SHP77 (cell line): Measurements from ENCODE around the gene RBM23.

Experiments
- DNase-seq, 2 experiments: peaks; one replicate each; lab custom pipeline; 2025; lab: John Stamatoyannopoulos, UW

RBM23 gene

GRCh38 chr14:22885975-22886374 lies 33.0 kb downstream of the RBM23 start:
- DNase-seq = no peak

GRCh38 chr14:22884738-22885523 lies 34.0 kb downstream of the RBM23 start:
- DNase-seq = no peak

DNA sequence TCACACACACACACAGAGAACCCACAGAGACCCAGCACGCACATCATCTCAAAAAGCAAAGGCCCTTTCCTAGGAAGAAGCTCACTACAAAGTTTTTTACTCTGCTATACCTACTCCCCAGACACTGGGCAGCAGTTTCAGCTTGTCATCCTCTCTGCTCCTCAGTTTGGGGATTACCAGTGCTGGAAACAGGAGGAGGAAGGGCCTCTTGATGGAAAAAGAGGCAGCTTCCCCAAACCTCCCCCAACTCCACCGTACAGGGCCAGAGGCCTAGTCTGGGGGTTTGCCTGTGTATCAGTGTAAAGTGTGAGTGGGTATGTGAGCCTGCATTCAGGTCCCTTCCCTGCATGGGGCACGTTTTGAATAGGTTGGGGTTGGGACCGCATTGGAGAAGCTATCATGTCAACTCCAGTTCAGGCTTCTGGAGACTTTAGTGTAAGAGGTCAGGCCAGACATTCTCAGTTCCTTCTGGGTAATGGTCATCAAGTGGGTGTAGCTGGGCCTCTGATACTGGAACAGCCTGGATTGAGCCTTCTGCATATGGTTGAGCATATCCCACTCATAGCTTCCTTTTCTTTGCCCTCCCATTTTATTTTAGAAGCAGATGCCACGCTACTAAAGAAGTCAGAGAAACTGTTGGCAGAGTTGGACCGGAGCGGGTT lies 34.7 kb downstream of the RBM23 start:
- no peak for DNase-seq

GRCh38 chr14:22883173-22883976 lies 35.6 kb downstream of the RBM23 start, which contains the start of gene REM2:
TSS of gene REM2 (plus strand) at chr14:22883222. CDS start at chr14:22883288, 66 bp downstream.
- DNase-seq = peak; percentile 26 to 37

DNA sequence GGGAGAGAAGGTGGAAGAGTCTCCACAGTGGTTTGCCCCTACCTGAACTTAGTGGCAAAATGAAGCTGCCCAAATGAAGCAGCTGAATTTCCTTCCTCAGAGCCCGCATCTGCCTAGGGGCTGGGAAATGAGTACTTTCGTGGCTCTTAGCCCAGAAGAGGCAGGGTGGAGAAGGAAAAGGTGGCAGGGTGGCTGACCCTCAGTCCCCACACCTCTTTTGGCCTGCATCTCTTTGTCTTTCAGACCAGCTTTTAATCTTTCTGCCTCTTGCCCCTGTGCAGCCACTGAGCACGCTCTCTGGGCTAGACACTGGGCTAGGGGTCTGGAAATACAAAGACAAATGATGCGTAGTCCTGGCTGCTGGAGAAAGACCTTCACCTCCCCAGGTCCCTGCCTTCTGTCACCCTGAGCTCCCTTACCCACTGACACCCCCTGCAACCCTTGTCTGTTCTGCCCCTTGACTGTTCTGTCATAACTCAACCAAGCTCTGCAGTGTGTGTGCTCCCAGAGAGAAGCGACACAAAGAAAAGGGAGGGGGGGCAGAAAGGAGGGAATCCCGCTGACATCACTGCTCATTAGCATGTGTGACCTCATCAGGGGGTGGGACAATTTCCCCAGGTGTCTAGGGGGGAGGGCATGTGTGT lies 36.3 kb downstream of the RBM23 start:
- DNase-seq = peak; percentile 59 to 62

- no peak for DNase-seq
These were observed 36.9 kb downstream of the RBM23 start for GRCh38 chr14:22882064-22882463.

GRCh38 chr14:22878271-22879246 lies 40.4 kb downstream of the RBM23 start:
- no peak for DNase-seq

GRCh38 chr14:22877000-22877501 lies 41.9 kb downstream of the RBM23 start:
- DNase-seq = no peak

GRCh38 chr14:22875748-22876319 lies 43.1 kb downstream of the RBM23 start:
- DNase-seq = no peak

GRCh38 chr14:22875003-22875747 lies 43.8 kb downstream of the RBM23 start:
- DNase-seq = no peak

DNA sequence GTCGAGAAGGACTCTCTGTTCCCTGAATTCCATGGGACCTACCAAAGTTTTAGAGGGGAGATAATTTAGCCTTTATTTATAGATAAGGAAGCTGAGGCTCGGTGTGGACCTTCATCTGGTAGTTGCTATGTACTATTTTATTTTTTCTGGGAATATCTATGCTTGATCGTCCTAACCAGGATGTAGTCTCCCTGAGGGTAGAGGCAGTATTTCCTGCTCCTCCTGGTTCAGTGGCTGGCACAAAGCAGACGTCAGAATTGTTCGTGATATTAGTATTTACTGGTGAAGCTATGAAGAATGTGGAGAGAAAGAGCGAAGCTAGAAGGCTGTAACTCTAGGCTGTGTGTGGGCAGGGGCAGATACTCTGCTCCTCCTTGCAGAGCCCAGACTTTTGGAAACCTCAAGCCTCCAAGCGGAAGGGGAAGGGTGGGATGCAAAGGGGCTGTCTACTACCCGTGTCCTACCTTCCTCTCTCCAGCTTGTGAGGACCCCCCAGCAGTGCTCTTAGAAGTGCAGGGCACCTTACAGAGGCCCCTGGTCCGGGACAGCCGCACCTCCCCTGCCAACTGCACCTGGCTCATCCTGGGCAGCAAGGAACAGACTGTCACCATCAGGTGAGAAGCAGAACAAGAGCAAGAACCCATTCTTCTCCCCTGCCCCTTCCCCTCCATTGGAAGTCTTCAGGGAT lies 46.0 kb downstream of the RBM23 start:
- DNase-seq = no peak

- DNase-seq = peak; percentile 80 to 82
These were observed 46.7 kb downstream of the RBM23 start for GRCh38 chr14:22872033-22872832.

DNA sequence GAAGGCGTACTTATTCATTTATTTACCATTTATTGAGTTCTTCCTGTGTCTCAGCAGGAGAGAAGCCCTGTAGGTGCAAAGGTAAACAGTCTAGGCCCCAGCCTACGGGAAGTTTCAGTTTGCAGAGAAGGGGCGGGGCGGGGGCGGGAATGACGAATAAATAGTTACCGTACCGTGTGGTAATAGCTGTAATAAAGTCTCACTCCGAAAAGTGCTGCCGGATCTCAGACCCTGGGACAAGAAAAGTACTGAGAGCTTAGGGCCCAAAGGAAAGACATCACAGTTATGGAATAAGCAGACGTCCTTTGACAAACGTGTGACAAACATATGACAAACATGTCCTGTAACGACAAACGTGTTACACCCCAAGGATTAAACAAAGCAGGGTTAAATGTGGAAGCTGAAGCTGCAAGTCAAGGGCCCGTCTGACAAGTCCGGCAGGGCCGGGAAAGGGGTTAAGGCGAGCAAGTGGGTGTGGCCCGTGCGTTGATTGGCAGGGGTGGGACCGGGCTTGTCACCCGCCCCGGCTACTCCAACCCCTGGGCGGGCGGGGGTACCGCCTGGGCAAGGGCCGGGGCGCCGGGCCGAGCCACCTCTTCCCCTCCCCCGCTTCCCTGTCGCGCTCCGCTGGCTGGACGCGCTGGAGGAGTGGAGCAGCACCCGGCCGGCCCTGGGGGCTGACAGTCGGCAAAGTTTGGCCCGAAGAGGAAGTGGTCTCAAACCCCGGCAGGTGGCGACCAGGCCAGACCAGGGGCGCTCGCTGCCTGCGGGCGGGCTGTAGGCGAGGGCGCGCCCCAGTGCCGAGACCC lies 47.5 kb downstream of the RBM23 start, which contains the start of gene LRP10:
TSS of gene LRP10 (plus strand) at position 517 of the 809 bp plus-strand sequence. CDS start 564 bp downstream, outside the sequence.
- peak; percentile 89 to 93 for DNase-seq

GRCh38 chr14:22870811-22871223 lies 48.1 kb downstream of the RBM23 start:
- no peak for DNase-seq

DNA sequence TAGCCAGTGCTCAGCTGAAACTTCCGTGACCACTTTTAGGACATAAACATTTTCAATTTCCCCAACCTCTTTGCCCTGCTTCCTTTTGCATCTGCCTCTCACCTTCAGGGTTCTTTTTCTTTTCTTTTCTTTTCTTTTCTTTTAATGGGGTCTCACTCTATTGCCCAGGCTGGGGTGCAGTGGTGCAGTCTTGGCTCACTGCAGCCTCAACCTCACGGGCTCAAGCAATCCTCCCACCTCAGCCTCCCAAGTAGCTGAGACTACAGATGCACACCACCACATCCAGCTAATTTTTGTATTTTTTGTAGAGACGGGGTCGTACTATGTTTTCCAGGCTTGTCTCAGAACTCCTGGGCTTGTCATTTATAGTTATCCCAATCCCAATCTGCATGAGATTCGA lies 52.1 kb downstream of the RBM23 start:
- DNase-seq = no peak

DNA sequence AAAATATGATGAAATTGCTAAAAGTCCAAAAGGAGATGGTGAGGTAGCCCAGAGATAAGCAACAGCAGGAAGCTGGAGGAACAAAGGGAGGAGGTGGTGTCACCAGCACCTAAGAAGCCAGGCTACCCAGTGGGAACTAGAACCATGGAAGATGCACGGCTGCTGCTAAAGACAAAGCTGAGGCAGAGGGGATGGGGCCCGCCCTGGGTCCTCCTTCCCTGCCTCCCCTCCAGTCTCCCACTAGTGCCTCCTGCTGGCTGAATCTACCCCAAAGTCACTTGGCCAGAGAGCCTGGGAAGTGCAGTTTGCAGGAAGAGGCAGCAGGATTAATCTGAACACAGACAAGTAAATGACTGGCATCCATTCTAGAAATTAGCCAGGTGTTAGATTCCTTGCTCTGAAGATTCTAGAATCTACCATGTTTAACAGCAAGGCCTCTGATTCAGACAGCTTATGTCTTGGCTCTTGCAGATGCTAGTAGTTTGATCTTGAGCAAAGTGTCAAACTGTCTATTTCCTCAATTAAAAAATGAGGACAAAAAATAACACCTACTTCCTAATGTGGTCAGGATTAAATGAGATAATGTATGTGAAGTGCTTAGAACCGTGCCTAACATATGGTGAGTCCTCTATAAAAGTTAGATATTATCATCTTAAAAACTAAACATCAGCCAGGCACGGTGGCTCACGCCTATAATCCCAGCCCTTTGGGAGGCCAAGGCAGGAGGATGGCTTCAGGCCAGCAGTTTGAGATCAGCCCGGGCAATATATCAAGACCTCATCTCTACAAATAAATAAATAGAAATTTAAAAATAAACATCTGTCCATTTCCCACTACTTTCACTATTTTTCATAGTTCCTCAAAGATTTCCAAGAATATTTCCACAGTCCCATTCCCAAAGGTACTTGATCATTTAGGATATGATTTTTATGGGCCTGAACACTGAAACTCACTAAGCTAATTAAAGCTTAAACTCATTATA lies 53.2 kb downstream of the RBM23 start:
- DNase-seq = no peak
